Spinal cord (tissue), 4 donors: Measurements from ENCODE around the gene TNFSF4. TPM values are rescaled to one million over a fixed set of nuclear protein-coding genes. Genes with fewer than 3 reads are reported as not detected.

Experiments
- polyA plus RNA-seq, 2 donors: library from polyadenylated mRNA; unstranded; fragments of 120-200 nt; gene quantifications; one replicate each; pipeline ENCODE4 v1.2.1, GENCODE V29; 2013; ENCODE audit not compliant: insufficient read length in 2 of 2
- total RNA-seq, 2 donors: library from RNA; depleted of rRNA in 1 of 2; stranded (reverse); fragments of 120-200 nt in 1 of 2; fragments of >200 nt in 1 of 2; gene quantifications; one replicate each; pipeline versions ENCODE4 v1.2.3 to v1.2.4, GENCODE V29; 2013 to 2014

The TNFSF4 gene
- total and polyA plus RNA-seq, 4 donors = 1.2 to 2.7 (median 1.5) TPM

Other genes starting within 250 kb of the TNFSF4 start
- 1 to 10 TPM; 1.1 to 1.7 TPM for gene TNFSF18, start 156.4 kb downstream of the TNFSF4 start, total RNA-seq
- gene TNFSF18, start 156.4 kb downstream of the TNFSF4 start, polyA plus RNA-seq = under 1 TPM; 0.50 to 0.71 TPM